DND-41 (cell line): ENCODE results near the gene LCE7A.

Experiments used
- EZH2 ChIP-seq: IDR thresholded peaks from 3 replicates; pipeline ENCODE4 v1.6.1; 2012; ENCODE audit warnings: borderline replicate concordance, low read depth, mild to moderate bottlenecking, moderate library complexity, low read length, inconsistent platforms; ENCODE audit not compliant: severe bottlenecking
- TF ChIP-seq, protein P1 (sequence below): IDR thresholded peaks from 2 replicates; pipeline ENCODE4 v1.5.1; 2012; ENCODE audit warnings: borderline replicate concordance, low read length, moderate library complexity, mild to moderate bottlenecking; ENCODE audit not compliant: poor library complexity, severe bottlenecking; ENCODE audit errors: extremely low read depth

- TF ChIP-seq, protein P1, sequence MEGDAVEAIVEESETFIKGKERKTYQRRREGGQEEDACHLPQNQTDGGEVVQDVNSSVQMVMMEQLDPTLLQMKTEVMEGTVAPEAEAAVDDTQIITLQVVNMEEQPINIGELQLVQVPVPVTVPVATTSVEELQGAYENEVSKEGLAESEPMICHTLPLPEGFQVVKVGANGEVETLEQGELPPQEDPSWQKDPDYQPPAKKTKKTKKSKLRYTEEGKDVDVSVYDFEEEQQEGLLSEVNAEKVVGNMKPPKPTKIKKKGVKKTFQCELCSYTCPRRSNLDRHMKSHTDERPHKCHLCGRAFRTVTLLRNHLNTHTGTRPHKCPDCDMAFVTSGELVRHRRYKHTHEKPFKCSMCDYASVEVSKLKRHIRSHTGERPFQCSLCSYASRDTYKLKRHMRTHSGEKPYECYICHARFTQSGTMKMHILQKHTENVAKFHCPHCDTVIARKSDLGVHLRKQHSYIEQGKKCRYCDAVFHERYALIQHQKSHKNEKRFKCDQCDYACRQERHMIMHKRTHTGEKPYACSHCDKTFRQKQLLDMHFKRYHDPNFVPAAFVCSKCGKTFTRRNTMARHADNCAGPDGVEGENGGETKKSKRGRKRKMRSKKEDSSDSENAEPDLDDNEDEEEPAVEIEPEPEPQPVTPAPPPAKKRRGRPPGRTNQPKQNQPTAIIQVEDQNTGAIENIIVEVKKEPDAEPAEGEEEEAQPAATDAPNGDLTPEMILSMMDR, result no peak
- no peak for TF ChIP-seq EZH2
Measured at GRCh38 chr1:152871731-152872126, 11.9 kb downstream of the LCE7A start.
